Measurements from ENCODE around the gene BAK1.
A peak's percentile ranks its signal among the peaks of the same experiment; 100 is the strongest.
"Not testable (repeated sequence)": the region's sequence is repeated elsewhere in the genome, so short reads cannot be mapped to it uniquely, and the experiment has no call there.

Gene BAK1

DNA sequence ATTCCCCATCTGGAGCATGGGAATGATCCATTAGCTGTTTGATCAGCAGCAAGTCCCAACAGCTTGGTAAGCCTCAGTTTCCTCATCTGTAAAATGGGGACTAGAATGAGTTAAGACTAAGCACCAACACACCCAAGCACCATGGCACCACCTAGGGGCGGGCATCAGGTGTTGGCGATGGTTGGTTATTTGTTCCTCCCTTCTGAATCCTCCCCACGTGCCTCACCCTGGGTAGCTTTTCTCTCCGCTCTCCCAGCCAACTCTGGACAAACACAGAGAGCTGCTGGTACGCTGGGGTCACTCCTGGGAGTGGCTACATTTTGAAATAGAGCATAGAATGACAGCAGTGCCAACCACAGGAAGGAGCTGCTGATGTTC, 27.7 kb upstream of the BAK1 start:
- no peak for DNase-seq

DNA sequence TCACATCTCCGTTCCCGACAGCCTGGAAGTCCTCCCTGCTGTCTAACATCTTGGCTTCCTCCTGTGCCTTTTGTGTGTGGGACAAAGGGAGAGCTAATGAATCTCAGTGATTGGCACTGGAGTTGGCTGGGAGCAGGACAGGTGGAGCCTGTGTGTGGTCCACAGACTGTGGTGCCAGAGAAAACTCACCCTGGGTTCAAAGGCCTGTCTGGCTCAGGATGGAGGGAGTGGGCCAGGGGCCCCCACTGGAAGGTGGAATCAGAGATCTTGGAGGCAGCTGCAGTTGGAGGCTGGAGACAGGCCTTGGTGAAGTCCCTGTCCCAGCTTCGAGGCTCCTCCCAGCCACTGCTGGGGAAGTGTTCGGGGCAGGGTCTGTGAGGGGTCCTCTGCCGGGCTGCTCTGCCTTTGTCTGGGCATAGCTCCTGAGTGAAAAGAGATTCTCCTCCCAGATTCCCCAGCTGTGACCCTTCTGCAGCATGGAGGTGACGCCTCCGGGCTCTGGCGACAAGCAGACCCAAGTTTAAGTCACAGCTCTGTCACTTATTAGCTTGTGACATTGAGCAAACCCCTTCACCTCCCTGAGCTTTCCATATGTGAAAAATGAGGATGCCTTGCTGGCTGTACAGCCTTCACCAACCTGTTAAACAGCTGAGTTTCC, 27.2 kb upstream of the BAK1 start:
- DNase-seq = no peak

DNA sequence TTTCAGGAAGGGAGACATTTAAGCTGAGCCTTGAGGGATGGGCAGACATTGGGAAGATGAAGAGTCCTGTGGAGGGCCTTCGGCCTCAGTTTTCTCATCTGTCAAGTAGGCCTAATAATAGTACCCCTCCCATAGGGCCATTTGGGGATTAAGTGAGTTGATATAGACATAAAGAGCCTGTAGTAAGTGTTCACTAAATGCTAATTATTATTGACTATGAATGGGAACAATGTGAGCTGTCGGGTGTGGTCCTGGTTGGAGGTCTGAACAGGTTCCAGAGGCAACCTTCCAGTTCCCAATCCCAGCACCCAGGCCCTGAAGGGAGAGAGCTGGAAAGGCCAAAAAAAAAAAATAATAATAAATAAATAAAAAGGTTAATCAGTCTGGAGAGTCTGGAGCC, 26.6 kb upstream of the BAK1 start:
- no peak for DNase-seq

DNA sequence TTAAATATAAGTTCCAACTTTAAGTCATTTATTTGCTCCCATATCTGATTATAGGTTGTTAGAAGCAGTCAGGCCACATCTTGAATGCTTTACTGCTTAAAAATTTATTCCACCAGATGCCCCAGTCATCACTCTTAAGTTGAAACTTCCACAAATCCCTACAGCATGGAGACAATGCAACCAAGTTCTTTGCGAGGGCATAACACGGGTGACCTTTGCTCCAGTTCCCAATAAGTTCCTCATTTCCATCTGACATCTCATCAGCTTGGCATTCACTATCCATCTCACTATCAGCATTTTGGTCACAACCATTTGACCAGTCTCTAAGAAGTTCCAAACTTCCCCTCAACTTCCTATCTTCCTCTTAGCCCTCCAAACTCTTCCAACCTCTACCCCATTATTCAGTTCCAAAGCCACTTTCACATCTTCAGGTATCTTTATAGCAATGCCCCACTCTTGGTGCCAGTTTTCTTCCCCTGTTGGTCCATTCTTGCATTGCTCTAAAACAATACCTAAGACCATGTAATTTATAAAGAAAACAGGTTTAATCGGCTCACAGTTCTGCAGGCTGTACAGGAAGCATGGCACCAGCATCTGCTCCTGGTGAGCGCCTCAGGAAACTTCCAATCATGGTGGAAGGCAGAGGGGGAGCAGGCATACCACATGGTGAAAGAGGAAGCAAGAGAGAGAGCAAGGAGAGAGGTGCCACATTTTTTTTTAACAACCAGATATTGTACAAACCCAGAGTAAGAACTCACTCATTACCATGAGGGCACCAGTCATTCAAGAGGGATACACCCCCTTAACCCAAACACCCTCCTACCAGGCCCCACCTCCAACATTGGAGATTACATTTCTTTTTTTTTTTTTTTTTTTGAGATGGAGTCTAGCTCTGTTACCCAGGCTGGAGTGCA, 25.1 kb upstream of the BAK1 start:
- no peak for DNase-seq

DNA sequence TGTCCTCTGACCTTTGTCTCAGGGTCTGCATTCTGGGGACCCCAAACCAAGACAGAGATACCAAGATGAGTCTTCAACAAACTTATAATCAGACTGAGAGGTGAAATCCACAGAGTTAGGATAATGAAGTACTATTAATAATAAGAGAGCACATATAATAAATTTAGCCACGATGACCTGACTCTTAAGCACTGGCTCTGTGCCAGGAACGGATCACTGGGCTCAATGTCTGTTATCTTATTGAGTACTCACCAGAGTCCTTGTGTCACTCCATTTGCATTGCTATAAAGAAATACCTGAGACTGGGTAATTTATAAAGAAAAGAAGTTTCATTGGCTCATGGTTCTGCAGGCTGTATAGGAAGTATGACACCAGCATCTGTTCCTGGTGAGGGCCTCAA, 22.1 kb upstream of the BAK1 start:
- no peak for DNase-seq

DNA sequence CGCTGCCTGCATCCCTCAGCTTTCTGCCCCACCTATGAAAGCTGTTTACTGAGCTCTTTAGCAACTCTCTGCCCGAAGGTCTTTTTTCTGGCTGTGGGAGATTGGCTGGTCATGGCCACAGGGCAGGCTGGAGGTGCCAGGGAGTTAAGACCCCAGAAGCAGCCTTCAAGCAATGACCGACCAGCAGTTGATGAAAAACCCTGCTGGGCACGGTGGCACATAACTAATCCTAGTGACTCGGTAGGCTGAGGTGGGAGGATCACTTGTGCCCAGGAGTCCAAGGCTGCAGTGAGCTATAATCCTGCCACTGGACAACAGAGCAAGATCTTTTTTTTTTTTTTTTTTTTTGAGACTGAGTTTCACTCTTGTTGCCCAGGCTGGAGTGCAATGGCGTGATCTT, 20.7 kb upstream of the BAK1 start:
- no peak for DNase-seq

DNA sequence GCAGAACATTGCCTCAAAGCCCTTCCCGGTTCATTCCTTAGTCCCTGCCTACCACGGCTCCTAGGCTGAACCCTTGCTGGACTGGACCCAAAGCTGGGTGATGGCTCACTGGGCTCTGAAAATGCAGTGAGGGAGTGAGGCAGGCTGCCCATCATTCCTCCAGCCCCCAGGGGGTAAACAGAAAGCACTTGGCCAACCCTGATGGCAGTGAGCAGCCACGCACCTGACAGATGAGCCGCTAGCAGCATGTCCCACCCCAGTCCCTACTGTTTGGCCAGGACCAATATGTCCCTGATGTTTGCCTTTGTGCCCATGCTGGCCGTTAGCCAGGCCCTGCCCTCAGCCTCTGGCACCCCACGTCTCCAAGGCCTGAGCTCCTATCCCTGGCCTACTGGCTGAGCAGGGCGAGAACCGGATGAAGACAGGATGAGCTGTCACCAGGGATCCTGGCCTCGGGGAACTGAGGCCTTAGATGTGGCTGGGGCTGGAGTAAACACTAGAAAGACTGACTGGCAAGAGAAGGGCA, 19.4 kb upstream of the BAK1 start:
- DNase-seq = no peak

DNA sequence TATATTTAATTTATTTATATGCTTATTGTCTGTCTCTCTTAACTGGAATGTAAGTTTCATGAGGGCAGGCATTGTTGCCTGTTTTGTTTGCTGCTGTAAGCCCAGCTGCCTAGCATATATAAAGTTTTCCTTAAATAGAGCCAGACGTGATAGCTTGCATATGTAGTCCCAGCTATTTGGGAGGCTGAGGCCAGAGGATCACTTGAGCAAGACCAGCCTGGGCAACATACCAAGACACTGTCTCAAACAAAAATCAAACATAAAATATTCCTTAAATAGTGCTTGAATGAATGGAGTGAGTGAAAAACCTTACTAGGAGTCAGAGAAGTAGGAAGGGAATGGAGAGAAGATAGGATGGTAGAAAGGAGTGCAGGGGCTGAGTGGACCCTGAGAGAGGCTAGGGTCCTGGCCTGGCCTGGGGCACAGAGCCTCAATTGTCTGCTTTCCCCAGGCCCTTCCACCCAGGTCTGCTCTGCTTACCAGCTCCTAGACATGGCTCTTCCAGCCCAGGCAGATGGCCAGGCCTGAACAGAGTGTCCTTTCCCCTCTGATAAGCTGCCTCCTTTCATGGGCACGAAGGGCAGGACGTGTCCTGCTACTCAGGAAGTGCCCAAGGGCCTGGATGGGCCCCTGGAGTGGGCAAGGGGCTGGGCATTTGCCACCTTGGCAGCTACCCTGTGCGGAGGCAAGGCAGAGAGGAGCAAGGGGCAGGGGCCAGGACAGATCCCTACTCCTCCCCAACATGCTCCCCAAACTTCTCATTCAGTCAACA, 17.7 kb upstream of the BAK1 start:
- no peak for DNase-seq

DNA sequence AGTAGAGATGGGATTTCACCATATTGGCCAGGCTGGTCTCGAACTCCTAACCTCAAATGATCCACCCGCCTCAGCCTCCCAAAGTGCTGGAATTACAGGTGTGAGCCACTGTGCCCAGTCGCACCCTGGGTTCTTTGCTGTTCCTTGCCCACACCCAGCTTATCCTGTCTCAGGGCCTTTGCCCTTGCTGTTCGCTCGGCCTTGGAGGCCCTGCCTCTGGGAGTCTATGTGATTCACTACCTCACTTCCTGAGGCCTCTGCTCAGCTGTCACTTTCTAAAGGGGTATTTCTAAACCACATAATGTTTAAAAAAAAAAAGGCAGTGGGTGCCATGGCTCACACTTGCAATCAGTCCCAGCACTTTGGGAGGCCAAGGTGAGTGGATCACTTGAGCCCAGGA, 16.8 kb upstream of the BAK1 start:
- not testable (repeated sequence) for DNase-seq

DNA sequence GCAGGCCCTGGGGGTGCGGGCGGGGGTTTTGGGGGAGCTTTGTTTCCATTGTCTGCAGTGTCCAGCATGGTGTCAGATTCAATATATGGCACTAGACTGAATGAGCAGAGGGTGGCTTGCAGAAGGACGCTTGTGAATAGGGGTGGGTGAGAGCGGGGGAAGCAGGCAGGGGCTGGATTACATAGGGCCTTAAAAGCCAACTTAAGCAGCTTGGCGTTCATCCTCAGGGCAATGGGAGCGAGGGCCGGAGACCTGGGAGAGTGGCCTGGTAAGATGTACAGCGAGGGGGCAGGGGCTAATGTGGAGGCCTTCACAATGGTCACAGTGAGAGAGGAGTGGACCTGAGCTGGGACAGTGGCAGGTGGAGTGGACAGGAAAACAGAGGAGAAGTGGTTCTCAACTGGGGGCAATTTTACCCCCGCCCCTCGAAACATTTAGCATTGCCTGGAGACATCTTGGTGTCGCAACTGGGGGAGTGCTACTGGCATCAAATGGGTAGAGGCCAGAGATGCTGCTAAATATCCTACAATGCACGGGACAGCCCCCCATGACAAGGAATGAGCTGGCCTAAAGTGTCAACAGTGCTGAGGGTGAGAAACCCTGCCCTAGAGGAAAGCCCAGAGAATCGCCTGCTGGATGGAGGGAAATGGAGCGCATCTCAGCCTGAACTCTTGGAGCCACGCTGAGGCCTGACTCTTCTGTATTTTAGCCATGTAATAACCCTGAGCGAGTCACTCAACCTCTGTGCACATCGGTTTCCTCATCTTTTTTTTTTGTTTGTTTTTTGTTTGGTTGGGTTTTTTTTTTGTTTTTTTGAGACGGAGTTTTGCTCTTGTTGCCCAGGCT, 15.1 kb upstream of the BAK1 start:
- DNase-seq = no peak

DNA sequence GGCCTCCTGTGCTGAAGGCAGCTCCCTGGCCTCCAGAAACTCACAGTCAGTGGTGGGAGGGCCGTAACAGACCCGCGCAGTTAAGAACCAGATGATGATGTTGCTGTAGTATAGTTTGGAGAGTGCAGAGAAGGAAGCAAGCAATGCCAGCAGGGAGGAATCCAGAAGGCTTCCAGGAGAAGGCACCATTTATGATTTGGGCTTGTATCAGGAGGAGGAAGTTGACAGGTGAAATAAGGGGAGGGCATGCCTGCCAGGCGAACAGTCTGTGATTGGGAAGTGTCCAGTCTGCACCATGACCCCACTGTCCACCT, 13.3 kb upstream of the BAK1 start:
- no peak for DNase-seq

DNA sequence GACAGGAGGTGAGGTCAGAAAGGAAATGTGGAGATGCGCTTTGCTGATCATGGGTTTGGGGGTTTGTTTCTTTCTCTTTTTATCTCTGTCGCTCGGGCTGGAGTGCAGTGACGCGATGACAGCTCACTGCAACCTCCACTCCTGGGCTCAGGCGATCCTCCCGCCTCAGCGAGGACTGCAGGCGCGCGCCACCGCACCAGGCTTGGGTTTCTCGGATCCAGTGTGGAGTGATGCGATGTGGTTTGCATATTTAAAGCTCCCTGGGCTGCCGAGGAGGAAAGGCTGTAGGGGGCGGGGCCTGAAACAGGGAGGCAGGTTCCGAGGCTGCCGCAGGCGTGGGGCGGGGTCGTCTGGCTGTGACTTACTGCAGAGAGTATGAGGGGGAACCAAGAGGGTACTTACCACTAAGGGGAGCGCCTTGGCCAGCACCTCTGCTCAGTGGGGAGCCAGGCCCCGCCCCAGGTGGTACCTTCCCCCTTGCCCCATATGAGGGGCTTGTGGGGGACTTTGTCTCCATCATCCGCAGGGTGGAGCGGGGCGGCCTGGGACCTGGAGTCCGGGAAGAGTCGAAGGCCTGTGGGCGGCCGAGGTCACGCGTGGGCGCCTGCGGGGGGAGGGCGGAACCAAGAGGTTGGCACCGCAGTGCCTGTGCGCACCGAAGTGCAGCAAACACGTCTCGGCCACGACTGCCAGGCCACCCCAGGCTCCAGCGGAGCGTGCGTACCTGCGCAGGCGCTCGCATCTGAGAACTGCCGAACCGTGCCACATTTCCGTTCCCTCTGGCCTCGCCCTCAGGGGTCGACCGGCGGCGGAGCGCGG, 12.7 kb upstream of the BAK1 start:
- no peak for DNase-seq

DNA sequence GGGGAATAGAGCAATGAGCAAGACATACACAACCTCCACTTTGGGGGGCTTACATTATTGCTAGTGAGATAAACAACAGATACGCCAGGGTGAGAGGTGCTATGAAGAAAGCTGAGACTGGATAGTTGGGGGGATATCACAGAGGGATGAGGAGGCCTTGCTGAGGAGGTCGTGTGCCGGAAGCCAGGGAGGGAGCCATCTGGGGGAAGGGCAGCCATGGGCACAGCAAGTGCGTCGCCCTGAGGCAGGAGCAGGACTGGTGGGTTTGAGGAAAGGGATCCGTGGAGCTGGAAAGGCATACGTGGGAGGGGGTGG, 12.2 kb upstream of the BAK1 start:
- DNase-seq = no peak

DNA sequence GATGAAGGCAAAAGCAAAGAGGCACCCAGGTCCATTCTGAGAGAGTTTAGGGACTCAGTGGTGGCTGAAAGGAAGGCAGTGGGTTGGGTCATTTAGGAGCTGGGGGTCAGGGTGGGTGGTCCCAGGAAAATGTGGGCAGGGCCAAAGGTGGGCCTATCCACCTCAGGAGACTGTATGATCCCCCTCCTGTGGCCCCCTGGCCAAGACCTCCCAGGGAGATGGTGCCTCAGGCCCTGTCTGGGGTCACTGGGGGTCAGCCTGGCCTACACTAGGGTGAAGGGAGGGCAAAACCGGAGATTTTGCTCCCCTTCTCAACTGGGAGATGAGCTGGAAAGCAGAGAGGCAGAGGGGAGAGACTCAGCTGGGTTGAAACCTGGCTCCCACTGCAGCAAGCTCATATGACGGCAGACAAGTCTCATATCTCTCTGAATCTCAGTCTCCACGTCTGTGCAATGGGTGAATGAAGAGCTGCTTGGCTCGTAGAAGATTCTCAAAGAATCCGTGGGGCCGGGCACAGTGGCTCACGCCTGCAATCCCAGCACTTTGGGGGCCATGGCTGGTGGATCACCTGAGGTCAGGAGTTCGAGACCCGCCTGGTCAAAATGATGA, 11.5 kb upstream of the BAK1 start:
- no peak for DNase-seq

DNA sequence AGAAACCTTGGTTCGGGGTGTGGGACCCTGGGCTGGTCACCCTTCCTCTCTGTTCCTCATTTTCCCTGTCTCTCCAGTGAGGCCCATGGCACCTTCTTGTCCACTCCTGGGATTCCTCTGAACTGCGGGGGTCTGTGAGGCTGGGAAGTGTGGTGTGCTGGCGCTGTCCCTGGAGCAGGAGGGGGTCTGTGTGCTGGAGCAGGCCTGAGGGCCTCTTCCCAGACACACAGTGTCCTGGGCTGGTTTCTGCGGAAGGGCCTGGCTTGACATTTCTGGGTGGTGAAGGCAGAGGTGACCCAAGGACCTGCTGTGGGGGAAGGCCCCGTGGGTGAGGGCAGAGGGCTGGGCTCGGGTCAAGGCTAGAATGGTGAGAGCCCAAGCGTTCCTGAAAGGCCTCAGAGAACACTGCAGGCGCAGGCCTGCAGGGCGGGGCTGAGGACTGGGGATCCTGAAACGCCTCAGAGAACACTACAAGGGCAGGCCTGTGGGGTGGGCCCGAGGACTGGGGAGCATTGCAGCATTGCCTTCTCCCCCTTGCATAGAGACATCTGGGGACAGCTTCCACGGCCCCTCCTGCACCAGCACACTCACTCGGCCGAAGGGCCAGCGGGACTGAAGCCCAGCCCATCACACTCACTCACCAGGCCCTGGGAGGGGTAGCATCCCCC, 10.6 kb upstream of the BAK1 start:
- DNase-seq = no peak

DNA sequence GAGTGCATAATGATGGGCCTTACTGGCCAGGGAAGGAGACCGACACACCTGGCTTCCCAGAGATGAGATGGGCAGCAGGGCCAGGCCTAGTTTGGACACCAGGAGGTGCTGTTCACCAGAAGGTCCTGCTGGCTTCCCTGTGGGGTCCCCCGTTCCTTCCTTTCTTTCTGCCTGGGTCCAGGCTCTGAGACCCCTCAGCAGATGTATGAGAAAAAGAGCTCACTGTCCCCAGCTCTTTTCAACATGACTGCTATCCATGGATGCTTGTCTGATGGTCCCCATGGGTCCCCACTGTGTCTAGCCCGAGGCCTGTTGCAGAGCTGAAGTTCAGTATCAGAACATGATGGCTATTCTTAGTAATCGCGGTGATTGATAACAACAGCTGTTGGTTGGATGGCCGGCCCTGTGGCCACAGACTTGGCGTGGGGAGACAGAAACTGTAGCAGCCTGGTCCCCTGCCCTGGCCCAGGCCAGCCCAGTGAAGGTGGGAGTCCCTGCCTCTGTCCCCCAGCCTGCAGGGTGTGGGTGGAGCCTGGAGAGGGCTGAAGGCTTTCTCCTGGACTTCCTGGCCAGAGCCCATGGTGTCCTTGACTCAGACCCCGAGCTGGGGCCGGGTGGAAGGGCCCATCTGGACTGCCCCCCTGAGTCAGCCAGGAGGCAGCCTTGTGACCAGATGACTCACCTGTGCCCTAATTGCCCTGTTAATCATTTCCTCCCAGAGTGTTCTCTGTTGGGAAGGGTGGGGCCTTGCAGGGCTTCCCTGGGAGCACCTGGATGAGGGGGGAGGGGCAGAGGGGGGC, 9.9 kb upstream of the BAK1 start:
- DNase-seq = peak; percentile 84 to 94

DNA sequence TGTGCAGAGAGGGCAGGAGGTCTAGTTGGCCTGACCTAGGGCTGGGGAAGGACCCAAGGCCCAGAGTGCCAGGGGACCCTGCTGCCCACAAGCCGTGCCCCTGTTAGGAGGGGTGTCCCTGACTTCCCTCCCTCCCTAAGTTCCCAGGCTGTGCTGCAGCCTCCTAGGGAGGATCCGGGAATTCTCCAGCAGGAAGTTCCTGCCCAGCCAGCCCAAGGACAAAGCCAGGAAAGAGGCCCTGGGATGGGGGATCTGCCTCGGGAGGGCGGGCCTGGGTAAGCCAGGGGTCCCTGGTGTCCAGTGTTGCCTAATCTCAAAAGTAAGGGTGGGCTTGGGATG, 9.3 kb upstream of the BAK1 start:
- DNase-seq = no peak

DNA sequence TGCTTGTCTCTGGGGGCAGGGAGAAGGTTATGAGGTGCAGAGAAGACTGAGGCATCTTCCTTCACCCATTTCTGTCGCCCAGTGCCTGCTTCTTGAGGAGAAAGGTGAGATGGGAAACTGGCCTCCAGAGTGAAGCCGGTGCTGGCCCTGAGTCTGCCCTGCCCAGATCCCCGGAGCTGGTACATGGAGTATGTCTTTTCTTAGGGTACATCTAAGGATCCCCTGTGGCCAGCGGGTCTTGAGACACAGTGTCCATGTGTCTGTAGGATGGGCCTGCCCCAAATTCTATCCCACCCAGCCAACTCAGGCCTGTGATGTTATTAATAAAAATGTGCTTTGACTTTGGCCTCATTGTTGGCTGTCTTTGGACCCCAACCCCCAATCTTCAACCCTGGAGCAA, 8.8 kb upstream of the BAK1 start:
- DNase-seq = no peak

DNA sequence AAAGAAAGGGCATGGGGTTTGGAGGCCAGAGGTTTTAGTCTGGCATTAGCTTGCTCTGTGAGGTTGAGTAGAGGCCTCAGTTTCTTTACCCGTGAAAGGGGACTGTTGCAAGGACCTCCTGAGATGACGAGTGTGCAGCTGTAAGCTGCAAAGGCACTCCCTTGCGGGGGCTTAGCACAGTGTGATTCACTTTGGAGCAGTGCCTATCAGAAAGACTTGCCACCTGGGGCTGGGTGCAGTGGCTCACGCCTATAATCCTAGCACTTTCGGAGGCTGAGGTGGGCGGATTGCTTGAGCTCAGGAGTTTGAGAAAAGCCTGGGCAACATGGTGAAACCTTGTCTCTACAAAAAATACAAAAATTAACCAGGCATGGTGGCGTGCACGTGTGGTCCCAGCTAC, 7.5 kb upstream of the BAK1 start:
- DNase-seq = no peak

DNA sequence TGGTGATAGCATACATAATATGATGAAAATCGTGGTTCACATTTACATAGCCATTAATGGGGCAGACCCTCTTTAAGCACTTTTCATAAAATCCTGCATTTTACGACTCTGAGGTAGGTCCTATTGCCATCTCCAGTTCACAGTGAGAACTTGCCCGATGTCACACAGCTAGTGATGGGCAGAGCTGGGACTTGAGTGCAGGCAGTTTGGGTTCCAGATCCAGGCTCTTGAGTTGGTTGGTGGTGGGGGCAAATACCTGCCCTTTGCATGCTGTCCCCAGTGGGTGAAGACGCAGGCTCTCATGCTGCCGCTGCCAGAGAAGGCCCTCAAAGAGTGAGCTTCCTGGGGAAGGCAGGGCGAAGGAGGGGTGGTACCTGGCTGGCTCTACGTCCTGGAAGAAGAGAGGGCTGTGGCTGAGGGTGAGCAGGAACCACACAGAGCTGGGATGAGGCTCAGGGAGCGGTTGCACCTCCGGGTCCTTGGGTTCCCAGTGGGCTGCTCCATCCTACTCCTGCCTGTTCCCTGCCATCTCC, 6.1 kb upstream of the BAK1 start:
- no peak for DNase-seq

Data from SW 1271 (cell line).